Epithelial cell of proximal tubule (primary cell): ENCODE data around the gene CDK7. TPM values are rescaled to one million over a fixed set of nuclear protein-coding genes. Genes with fewer than 3 reads are reported as not detected.

Source experiments
- total RNA-seq: library from RNA; depleted of rRNA; stranded (reverse); fragments of >200 nt; gene quantifications from 2 replicates; pipeline ENCODE4 v1.2.3, GENCODE V29; 2015

The CDK7 gene
- total RNA-seq, 1 donor from 2014 or later, result 48.2 TPM

Other genes with a start within 250 kb of the CDK7 start
- gene SLC30A5, start 140.9 kb upstream of the CDK7 start, total RNA-seq, result 31.2 and 53.5 TPM in 2 replicates
- 243 and 380 TPM in 2 replicates for gene CCNB1, start 67.7 kb upstream of the CDK7 start, total RNA-seq
- gene CENPH, start 45.3 kb upstream of the CDK7 start, total RNA-seq, result 41.7 and 44.3 TPM in 2 replicates
- 4.8 and 5.8 TPM in 2 replicates for gene CCDC125, start 97.9 kb downstream of the CDK7 start, total RNA-seq
- gene AK6, start 134.6 kb downstream of the CDK7 start, total RNA-seq, result 14.8 and 33.0 TPM in 2 replicates
- gene TAF9, start 134.6 kb downstream of the CDK7 start, total RNA-seq, result 34.5 and 79.5 TPM in 2 replicates
- 12.4 and 19.5 TPM in 2 replicates for gene RAD17, start 134.9 kb downstream of the CDK7 start, total RNA-seq
- gene MARVELD2, start 180.2 kb downstream of the CDK7 start, total RNA-seq, result 12.6 and 13.1 TPM in 2 replicates